Thoracic aorta (tissue), 2 donors: ENCODE measurements around the gene CHRNG. TPM values are rescaled to one million over a fixed set of nuclear protein-coding genes. Genes with fewer than 3 reads are reported as not detected.

Experiments
- ATAC-seq: fragments of 150-250 bp; one replicate; pipeline ENCODE4 v1.8.0; 2017; ENCODE audit warnings: low read depth; ENCODE audit not compliant: insufficient number of reproducible peaks, low FRiP score
- DNase-seq: peaks from one replicate; pipeline ENCODE4 v3.0.0-alpha.2; 2020; ENCODE audit warnings: low spot score
- H3K27ac ChIP-seq, 2 donors: fragments of 200-600 bp; sonication (generic); 1 replicate in 1 of 2; 2 replicates in 1 of 2; pipeline ENCODE4 v1.5.1; 2016; ENCODE audit warnings: mild to moderate bottlenecking in 2 of 2, moderate library complexity in 2 of 2
- H3K27me3 ChIP-seq: fragments of 200-600 bp; sonication (generic); replicated peaks from 2 replicates; pipeline ENCODE4 v1.6.0; 2016; ENCODE audit warnings: mild to moderate bottlenecking; ENCODE audit not compliant: insufficient read depth
- H3K36me3 ChIP-seq: fragments of 200-600 bp; sonication (generic); one replicate; pipeline ENCODE4 v1.5.1; 2016
- H3K4me1 ChIP-seq, 2 donors: fragments of 200-600 bp; sonication (generic); 1 replicate in 1 of 2; 2 replicates in 1 of 2; pipeline versions ENCODE4 v1.5.1 to v1.6.0; 2016; ENCODE audit warnings: low read depth in 2 of 2, mild to moderate bottlenecking in 1 of 2; ENCODE audit not compliant: control insufficient read depth in 1 of 2
- H3K4me3 ChIP-seq: fragments of 200-600 bp; sonication (generic); 2 replicates; pipeline ENCODE4 v1.5.1; 2016; ENCODE audit warnings: mild to moderate bottlenecking
- H3K9me3 ChIP-seq: fragments of 200-600 bp; sonication (generic); 2 replicates; pipeline ENCODE4 v1.5.1; 2016
- total RNA-seq, 2 donors: library from RNA; depleted of rRNA; stranded (reverse); fragments of >200 nt; gene quantifications; one replicate each; pipeline versions ENCODE4 v1.1.0 to v1.2.3, GENCODE V29; 2016
- TF ChIP-seq, protein P1 (sequence below): fragments of 200-600 bp; sonication (generic); IDR thresholded peaks from one replicate; pipeline ENCODE4 v1.5.1; 2019; ENCODE audit warnings: antibody characterized with exemption

CHRNG gene
- total RNA-seq, 2 donors from 2014 or later = not detected

DNA sequence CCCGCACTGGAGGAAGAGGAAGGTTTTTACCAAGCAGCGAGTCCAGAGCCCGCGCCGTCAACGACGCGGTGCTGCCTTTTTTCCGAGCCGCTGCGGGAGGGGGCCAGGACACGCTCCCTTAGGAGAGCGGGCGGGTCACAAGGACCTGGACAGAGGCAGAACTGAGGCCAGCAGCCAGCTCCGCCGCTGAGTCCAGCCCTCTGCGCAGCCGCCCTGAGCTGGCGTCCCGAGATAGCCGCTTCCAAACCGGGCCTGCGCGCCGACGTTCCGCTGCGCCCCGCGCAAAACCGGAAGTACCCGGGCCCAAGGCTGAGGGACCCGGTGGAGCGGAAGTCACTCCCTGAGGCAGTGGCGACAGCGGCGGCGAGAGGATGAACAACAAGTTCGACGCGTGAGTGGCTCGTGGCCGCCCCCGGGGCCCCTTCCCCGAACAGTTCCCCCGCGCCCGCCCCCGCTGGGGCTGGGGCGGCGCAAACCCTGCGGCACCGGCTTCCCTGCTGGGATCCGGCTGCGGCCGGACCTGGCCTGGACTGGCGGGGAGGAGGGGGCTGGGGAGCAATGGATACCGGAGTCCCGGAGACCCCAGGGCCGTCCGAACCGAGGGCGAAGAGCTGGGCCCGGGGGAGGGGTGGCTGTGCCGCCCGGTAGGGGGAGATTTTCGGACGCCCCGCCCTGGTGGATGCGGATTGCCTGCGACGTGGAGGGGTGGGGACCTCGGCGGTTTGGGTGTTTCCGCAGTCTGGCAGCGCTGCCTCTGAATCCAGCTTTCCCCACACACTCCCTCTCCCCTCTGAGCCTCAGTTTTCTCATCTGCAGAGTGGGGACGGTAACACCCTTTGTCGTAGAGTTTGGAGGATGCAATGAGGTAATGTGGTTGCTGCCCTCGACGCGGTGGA is 11.1 kb downstream of the CHRNG start, which contains the start of the genes EIF4E2 and TIGD1:
Gene EIF4E2 (plus strand): TSS at position 336 of the 896 bp plus-strand sequence. CDS start 36 bp downstream, at position 372.
Gene TIGD1 (minus strand): TSS at position 204 of the 896 bp plus-strand sequence. CDS start 675 bp downstream, outside the sequence.
- Histone ChIP-seq H3K4me1 (peaks cover 17 to 50% of the 10 kb centered on the region in 2 donors), H3K36me3 (no peaks in the 10 kb centered on the region), H3K27ac (peak within 1 kb of the TSS; percentile 98 to 99), H3K9me3 (no peaks in the 10 kb centered on the region), H3K27me3 (no peaks in the 10 kb centered on the region), H3K4me3 (peak within 1 kb of the TSS; percentile 94)
- TF ChIP-seq, protein P1, sequence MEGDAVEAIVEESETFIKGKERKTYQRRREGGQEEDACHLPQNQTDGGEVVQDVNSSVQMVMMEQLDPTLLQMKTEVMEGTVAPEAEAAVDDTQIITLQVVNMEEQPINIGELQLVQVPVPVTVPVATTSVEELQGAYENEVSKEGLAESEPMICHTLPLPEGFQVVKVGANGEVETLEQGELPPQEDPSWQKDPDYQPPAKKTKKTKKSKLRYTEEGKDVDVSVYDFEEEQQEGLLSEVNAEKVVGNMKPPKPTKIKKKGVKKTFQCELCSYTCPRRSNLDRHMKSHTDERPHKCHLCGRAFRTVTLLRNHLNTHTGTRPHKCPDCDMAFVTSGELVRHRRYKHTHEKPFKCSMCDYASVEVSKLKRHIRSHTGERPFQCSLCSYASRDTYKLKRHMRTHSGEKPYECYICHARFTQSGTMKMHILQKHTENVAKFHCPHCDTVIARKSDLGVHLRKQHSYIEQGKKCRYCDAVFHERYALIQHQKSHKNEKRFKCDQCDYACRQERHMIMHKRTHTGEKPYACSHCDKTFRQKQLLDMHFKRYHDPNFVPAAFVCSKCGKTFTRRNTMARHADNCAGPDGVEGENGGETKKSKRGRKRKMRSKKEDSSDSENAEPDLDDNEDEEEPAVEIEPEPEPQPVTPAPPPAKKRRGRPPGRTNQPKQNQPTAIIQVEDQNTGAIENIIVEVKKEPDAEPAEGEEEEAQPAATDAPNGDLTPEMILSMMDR = peak; percentile 37
- ATAC-seq (peak; percentile 80), DNase-seq (peak; percentile 70)

DNA sequence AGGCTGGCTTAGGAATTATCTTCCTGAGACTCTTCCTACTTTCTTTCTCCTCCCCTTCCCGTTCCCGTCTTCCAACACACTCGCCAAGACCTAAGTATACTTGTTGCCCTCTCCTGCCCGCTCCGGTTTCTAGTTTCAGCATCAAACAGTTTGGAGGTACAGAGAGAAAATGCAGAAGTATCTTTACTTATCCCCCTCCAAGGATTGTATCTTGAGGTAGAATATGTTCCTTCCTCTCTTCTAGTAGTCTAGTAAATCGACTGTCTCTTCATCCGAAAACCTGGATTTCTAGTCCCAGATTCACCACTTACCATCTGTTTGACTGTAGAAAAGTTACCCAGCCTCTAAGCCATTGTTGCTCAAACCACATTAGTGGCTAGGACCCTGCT is 11.8 kb downstream of the CHRNG start:
- H3K27me3 ChIP-seq = no peaks in the 10 kb centered on the region
- DNase-seq (no peak), ATAC-seq (no peak)
- peaks cover 1% of the 10 kb centered on the region for H3K36me3 ChIP-seq
- peaks cover 17 to 50% of the 10 kb centered on the region in 2 donors for H3K4me1 ChIP-seq
- H3K4me3 ChIP-seq = peak overlapping the region; percentile 94
- H3K9me3 ChIP-seq = no peaks in the 10 kb centered on the region
- TF ChIP-seq, protein P1 = no peak
- H3K27ac ChIP-seq = peak overlapping the region; percentile 98 to 99

DNA sequence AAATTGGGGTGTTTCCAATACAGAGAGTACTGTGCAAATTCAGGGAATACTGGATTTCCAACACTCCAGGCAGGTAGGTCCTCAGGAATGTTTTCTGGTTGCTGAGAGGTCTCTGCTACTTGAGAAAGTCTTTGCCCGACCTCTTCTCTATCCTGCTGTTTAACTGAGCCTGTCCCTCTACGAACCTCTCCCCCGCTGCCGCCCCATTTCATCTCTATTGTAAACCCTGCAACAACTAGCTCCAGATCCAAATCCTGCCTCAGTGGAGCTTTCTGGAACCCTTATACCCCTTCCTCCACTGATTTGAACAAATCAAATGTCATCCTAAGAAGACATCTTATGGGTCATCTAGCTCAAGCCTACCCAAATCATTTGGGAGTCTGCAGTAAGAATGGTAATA is 12.3 kb downstream of the CHRNG start:
- ATAC-seq (no peak), DNase-seq (no peak)
- Histone ChIP-seq H3K27me3 (no peaks in the 10 kb centered on the region), H3K36me3 (peaks cover 7% of the 10 kb centered on the region), H3K9me3 (no peaks in the 10 kb centered on the region), H3K4me3 (peak overlapping the region; percentile 94), H3K27ac (no peak overlapping the region), H3K4me1 (peaks cover 17 to 50% of the 10 kb centered on the region in 2 donors)
- TF ChIP-seq, protein P1 = no peak

DNA sequence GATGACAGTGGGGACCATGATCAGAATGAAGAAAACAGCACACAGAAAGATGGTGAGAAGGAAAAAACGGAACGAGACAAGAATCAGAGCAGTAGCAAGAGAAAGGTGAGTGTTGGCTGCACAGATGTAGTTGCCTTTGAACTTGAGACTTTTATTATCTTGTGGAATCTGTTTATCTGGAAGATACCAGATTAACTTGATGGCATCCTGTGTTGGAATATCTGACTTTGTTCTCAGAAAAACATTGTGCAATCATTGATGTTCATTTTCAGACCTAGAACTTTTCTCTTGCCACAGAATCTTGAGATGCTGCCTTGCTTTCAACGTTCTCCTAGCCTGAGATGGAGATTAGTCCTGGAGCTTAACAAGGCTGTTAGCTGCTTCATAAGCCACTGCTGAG is 16.9 kb downstream of the CHRNG start:
- H3K27ac ChIP-seq = no peak overlapping the region
- DNase-seq (no peak), ATAC-seq (no peak)
- peaks cover 17% of the 10 kb centered on the region for H3K36me3 ChIP-seq
- TF ChIP-seq, protein P1 = no peak
- no peak overlapping the region for H3K4me3 ChIP-seq
- H3K4me1 ChIP-seq = peaks cover 9 to 39% of the 10 kb centered on the region in 2 donors
- H3K27me3 ChIP-seq = no peaks in the 10 kb centered on the region
- no peaks in the 10 kb centered on the region for H3K9me3 ChIP-seq

DNA sequence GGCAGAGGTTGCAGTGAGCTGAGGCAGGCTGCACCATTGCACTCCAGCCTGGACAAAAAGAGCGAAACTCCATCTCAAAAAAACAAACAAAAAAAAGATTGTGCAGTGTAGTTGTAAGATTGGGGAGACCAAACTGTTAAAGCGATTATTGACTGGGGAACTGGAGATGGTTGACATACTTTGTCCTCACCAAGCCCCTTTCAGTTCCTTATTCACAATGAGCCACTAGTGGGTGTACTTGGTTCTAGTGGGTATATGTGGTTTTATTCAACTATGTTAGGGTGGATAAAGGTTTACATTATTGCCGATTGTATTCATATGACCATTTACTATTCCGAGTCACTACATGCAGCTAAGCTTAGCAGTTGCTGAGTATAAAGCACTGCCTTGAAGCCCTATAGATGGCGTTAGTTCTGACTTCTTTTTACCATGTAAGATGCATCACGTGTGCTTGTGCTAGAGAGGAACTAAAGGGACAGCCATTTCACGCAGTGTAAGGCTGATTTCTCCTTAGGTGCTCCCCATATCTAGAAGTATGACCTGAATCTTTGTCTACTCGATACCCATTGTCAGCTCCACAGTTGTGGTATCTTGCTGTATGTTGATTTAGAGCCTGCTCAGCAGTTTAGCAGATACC is 23.1 kb downstream of the CHRNG start:
- H3K36me3 ChIP-seq = peaks cover 45% of the 10 kb centered on the region
- DNase-seq (no peak), ATAC-seq (no peak)
- no peak overlapping the region for H3K27ac ChIP-seq
- no peaks in the 10 kb centered on the region for H3K4me1 ChIP-seq
- TF ChIP-seq, protein P1 = no peak
- H3K4me3 ChIP-seq = no peak overlapping the region
- H3K27me3 ChIP-seq = no peaks in the 10 kb centered on the region
- no peaks in the 10 kb centered on the region for H3K9me3 ChIP-seq
